PC-9 (cell line): ENCODE results near the gene PICK1. TPM values are rescaled to one million over a fixed set of nuclear protein-coding genes. Genes with fewer than 3 reads are reported as not detected.

Experiments used
- BruUV-seq: library from RNA; stranded (reverse); fragments of 400-500 nt; replicated peaks from 2 replicates; lab custom pipeline; 2021; lab: Mats Ljungman, UMichigan
- CTCF ChIA-PET: fragments of 300-600 bp; sonication (Branson Sonifier 250); formaldehyde crosslinking; loops from one replicate; lab custom pipeline; 2022; ENCODE audit warnings: antibody characterized with exemption; lab: Charles Lee
- POLR2A ChIA-PET: fragments of 300-600 bp; sonication (Branson Sonifier 250); formaldehyde crosslinking; loops from one replicate; lab custom pipeline; 2022; ENCODE audit warnings: antibody characterized with exemption; ENCODE audit not compliant: unreplicated experiment; lab: Charles Lee
- DNase-seq, 2 experiments: peaks; one replicate each; pipeline versions ENCODE4 v3.0.0 to v3.0.0-alpha.2; 2015 to 2022; ENCODE audit warnings: mixed read lengths in 1 of 2
- H2AFZ ChIP-seq: fragments of 200-600 bp; sonication (generic); 2 replicates; pipeline ENCODE4 v1.8.1; 2017; ENCODE audit warnings: antibody characterized with exemption
- H3F3A ChIP-seq: fragments of 200-600 bp; sonication (generic); 2 replicates; pipeline ENCODE4 v1.8.1; 2017; ENCODE audit warnings: antibody characterized with exemption, mild to moderate bottlenecking, low read depth; ENCODE audit not compliant: insufficient read depth
- H3K27ac ChIP-seq: fragments of 200-600 bp; sonication (generic); 2 replicates; pipeline ENCODE4 v1.6.1; 2016; ENCODE audit warnings: mixed run types
- H3K27me3 ChIP-seq: fragments of 200-600 bp; sonication (generic); 2 replicates; pipeline ENCODE4 v1.6.1; 2016; ENCODE audit warnings: low read depth, mixed run types; ENCODE audit not compliant: insufficient read depth
- H3K36me3 ChIP-seq: fragments of 200-600 bp; sonication (generic); 2 replicates; pipeline ENCODE4 v1.6.1; 2016; ENCODE audit warnings: low read depth, mixed run types
- H3K4me1 ChIP-seq: fragments of 200-600 bp; sonication (generic); replicated peaks from 2 replicates; pipeline ENCODE4 v1.6.1; 2016; ENCODE audit warnings: mixed run types; ENCODE audit not compliant: insufficient read depth
- H3K4me2 ChIP-seq: fragments of 200-600 bp; sonication (generic); 2 replicates; pipeline ENCODE4 v1.6.1; 2017; ENCODE audit warnings: mixed run types
- H3K4me3 ChIP-seq: fragments of 200-600 bp; sonication (generic); 2 replicates; pipeline ENCODE4 v1.6.1; 2016; ENCODE audit warnings: mixed run types
- H3K79me2 ChIP-seq: fragments of 200-600 bp; sonication (generic); 2 replicates; pipeline ENCODE4 v1.6.1; 2017; ENCODE audit warnings: low read depth, mixed run types
- H3K9me2 ChIP-seq: fragments of 200-600 bp; sonication (generic); 2 replicates; pipeline ENCODE4 v1.8.1; 2017; ENCODE audit warnings: mild to moderate bottlenecking; ENCODE audit not compliant: insufficient read depth
- H3K9me3 ChIP-seq: fragments of 200-600 bp; sonication (generic); 2 replicates; pipeline ENCODE4 v1.8.1; 2016; ENCODE audit warnings: low read depth; ENCODE audit not compliant: insufficient read depth
- H4K20me1 ChIP-seq: fragments of 200-600 bp; sonication (generic); 2 replicates; pipeline ENCODE4 v1.8.1; 2017; ENCODE audit not compliant: insufficient read depth
- CTCF ChIP-seq: fragments of 200-600 bp; sonication (generic); conservative IDR thresholded peaks from 2 replicates; pipeline ENCODE4 v1.6.1; 2017; ENCODE audit warnings: mixed run types, antibody characterized with exemption, mild to moderate bottlenecking, moderate library complexity
- EZH2 ChIP-seq: fragments of 200-600 bp; sonication (generic); IDR thresholded peaks from 2 replicates; pipeline ENCODE4 v1.8.0; 2017; ENCODE audit warnings: antibody characterized with exemption, low read depth
- intact Hi-C: fragments of 100-400 bp; cut with micrococcal nuclease; formaldehyde crosslinking; loops from one replicate; pipeline ENCODE4 v1.10.0; 2022; ENCODE audit not compliant: unreplicated experiment
- total RNA-seq: library from RNA; stranded (reverse); gene quantifications from 2 replicates; pipeline ENCODE4 v1.2.3, GENCODE V29; 2021

Gene PICK1
- total RNA-seq, 1 experiment from 2014 or later: 55.9 TPM

- Histone ChIP-seq H3K79me2 (no peaks in the 10 kb centered on the region), H3K4me1 (no peaks in the 10 kb centered on the region), H3F3A (peaks cover 8% of the 10 kb centered on the region; the same call in 1 of the 2 replicates), H3K27ac (no peak overlapping the region), H3K36me3 (peaks cover 6% of the 10 kb centered on the region), H4K20me1 (no peaks in the 10 kb centered on the region; the same call in 1 of the 2 replicates), H3K9me2 (no peaks in the 10 kb centered on the region), H2AFZ (no peak overlapping the region), H3K4me3 (no peak overlapping the region), H3K9me3 (no peaks in the 10 kb centered on the region), H3K27me3 (no peaks in the 10 kb centered on the region), H3K4me2 (no peak overlapping the region)
- POLR2A ChIA-PET: no interaction called here
- intact Hi-C loops: no loop called here
- DNase-seq: no peak
- no TSS peak for BruUV-seq
- TF ChIP-seq EZH2: no peak
- no peak for TF ChIP-seq CTCF
- CTCF ChIA-PET: no interaction called here
Measured at GRCh38 chr22:38074181-38075104, 17.2 kb downstream of the PICK1 start.

GRCh38 chr22:38075105-38075825 lies 18.1 kb downstream of the PICK1 start:
- TF ChIP-seq CTCF: no peak
- no peak for TF ChIP-seq EZH2
- H3K9me2 ChIP-seq: no peaks in the 10 kb centered on the region
- no peaks in the 10 kb centered on the region for H3K4me1 ChIP-seq
- H2AFZ ChIP-seq: no peak overlapping the region
- H3K4me2 ChIP-seq: no peak overlapping the region
- H3K27ac ChIP-seq: no peak overlapping the region
- intact Hi-C loops: no loop called here
- POLR2A ChIA-PET: no interaction called here
- CTCF ChIA-PET: no interaction called here
- peaks cover 3% of the 10 kb centered on the region; the same call in 1 of the 2 replicates for H3K36me3 ChIP-seq
- peaks cover 16% of the 10 kb centered on the region; the same call in 1 of the 2 replicates for H3F3A ChIP-seq
- no TSS peak for BruUV-seq
- H4K20me1 ChIP-seq: no peaks in the 10 kb centered on the region; the same call in 1 of the 2 replicates
- no peak for DNase-seq
- H3K9me3 ChIP-seq: no peaks in the 10 kb centered on the region
- no peaks in the 10 kb centered on the region for H3K27me3 ChIP-seq
- no peak overlapping the region for H3K4me3 ChIP-seq
- no peaks in the 10 kb centered on the region for H3K79me2 ChIP-seq

GRCh38 chr22:38075961-38076360 lies 18.8 kb downstream of the PICK1 start:
- Histone ChIP-seq H2AFZ (no peak overlapping the region), H3F3A (peaks cover 17% of the 10 kb centered on the region; the same call in 1 of the 2 replicates), H3K4me3 (no peak overlapping the region), H3K36me3 (0 out of 2 replicates have a peak, but pooled peaks cover 3% of the 10 kb centered on the region), H3K9me2 (no peaks in the 10 kb centered on the region), H3K4me1 (no peaks in the 10 kb centered on the region), H4K20me1 (no peaks in the 10 kb centered on the region; the same call in 1 of the 2 replicates), H3K27ac (no peak overlapping the region), H3K9me3 (no peaks in the 10 kb centered on the region), H3K27me3 (no peaks in the 10 kb centered on the region), H3K79me2 (no peaks in the 10 kb centered on the region), H3K4me2 (no peak overlapping the region)
- CTCF ChIA-PET: no interaction called here
- TF ChIP-seq EZH2: no peak
- TF ChIP-seq CTCF: no peak
- intact Hi-C loops: no loop called here
- POLR2A ChIA-PET: no interaction called here
- BruUV-seq: no TSS peak
- DNase-seq: no peak
